HL-60 (cell line): ENCODE results near the gene HSP90AA1.
"Not testable (repeated sequence)": the region's sequence is repeated elsewhere in the genome, so short reads cannot be mapped to it uniquely, and the experiment has no call there.

Experiments used
- DNase-seq, 2 experiments: peaks; one replicate each; pipeline ENCODE4 v3.0.0-alpha.2; 2010 to 2020; ENCODE audit warnings: low read depth in 1 of 2, low spot score in 1 of 2
- H3K27ac ChIP-seq: fragments of 250-450 bp; sonication (Bioruptor Pico); replicated peaks from 2 replicates; pipeline ENCODE4 v1.5.1; 2020; ENCODE audit warnings: mild to moderate bottlenecking, moderate library complexity
- H3K27me3 ChIP-seq: fragments of 250-450 bp; sonication (Bioruptor Pico); 2 replicates; pipeline ENCODE4 v1.5.1; 2021; ENCODE audit warnings: mild to moderate bottlenecking, moderate library complexity; ENCODE audit not compliant: insufficient read depth, poor library complexity, severe bottlenecking
- H3K4me3 ChIP-seq: replicated peaks from 2 replicates; pipeline ENCODE4 v1.5.1; 2011; ENCODE audit warnings: mild to moderate bottlenecking, control low read depth, low read length; ENCODE audit not compliant: insufficient read depth
- CTCF ChIP-seq: IDR thresholded peaks from one replicate; pipeline ENCODE4 v1.5.1; 2011; ENCODE audit warnings: low read length, control low read depth, inconsistent platforms; ENCODE audit not compliant: insufficient read depth
- GABPA ChIP-seq: IDR thresholded peaks from 2 replicates; pipeline ENCODE4 v1.6.1; 2012; ENCODE audit warnings: low read depth
- POLR2AphosphoS5 ChIP-seq: IDR thresholded peaks from 2 replicates; pipeline ENCODE4 v1.6.1; 2012; ENCODE audit warnings: low read depth
- REST ChIP-seq: IDR thresholded peaks from 2 replicates; pipeline ENCODE4 v1.6.1; 2012; ENCODE audit warnings: low read depth; ENCODE audit not compliant: insufficient replicate concordance
- SPI1 ChIP-seq: IDR thresholded peaks from 2 replicates; pipeline ENCODE4 v1.6.1; 2012; ENCODE audit warnings: low read depth, mild to moderate bottlenecking, borderline replicate concordance
- long read RNA-seq: library from polyadenylated mRNA; unstranded; transcript quantifications from one replicate; pipeline ENCODE4 v2.0.0, GENCODE V29; 2020

HSP90AA1 gene
- long read RNA-seq, transcript HSP90AA1-201 (11 exons, 3,379 nt): major isoform, 11 of 165 reads
- long read RNA-seq, partial matches to known transcripts: 146 of 165 reads
- long read RNA-seq, other reads (novel, unspliced or antisense): 7 of 165 reads

- Histone ChIP-seq H3K27me3 (no peaks in the 10 kb centered on the region), H3K27ac (peak within 1 kb of the TSS; percentile 96), H3K4me3 (peak within 1 kb of the TSS; percentile 62)
- TF ChIP-seq REST: peak; percentile 54
- TF ChIP-seq POLR2AphosphoS5: peak; percentile 98
- TF ChIP-seq GABPA: no peak; the same call in 1 of the 2 replicates
- peak; percentile 89 to 92 for DNase-seq
Measured at GRCh38 chr14:102086972-102087761, at the start of gene HSP90AA1. Gene HSP90AA1 (minus strand): TSS chr14:102087044. CDS start chr14:102086378, 666 bp downstream.

GRCh38 chr14:102135456-102135855 is 48.6 kb upstream of the HSP90AA1 start:
- H3K27ac ChIP-seq, H3K4me3 ChIP-seq: not testable (repeated sequence)

GRCh38 chr14:102134719-102135118 is 47.9 kb upstream of the HSP90AA1 start:
- H3K4me3 ChIP-seq, DNase-seq: not testable (repeated sequence)

More at GRCh38 chr14:102135456-102135855, 48.6 kb upstream of the HSP90AA1 start:
- not testable (repeated sequence) for DNase-seq, H3K27me3 ChIP-seq

GRCh38 chr14:102134021-102134420 is 47.2 kb upstream of the HSP90AA1 start:
- not testable (repeated sequence) for H3K27me3 ChIP-seq, DNase-seq, H3K27ac ChIP-seq, H3K4me3 ChIP-seq

More at GRCh38 chr14:102134719-102135118, 47.9 kb upstream of the HSP90AA1 start:
- not testable (repeated sequence) for H3K27ac ChIP-seq, H3K27me3 ChIP-seq

GRCh38 chr14:102131741-102132140 is 44.9 kb upstream of the HSP90AA1 start:
- no peak for TF ChIP-seq CTCF
- TF ChIP-seq GABPA: no peak
- TF ChIP-seq POLR2AphosphoS5: no peak
- Histone ChIP-seq H3K27ac (no peak overlapping the region), H3K4me3 (no peak overlapping the region), H3K27me3 (no peaks in the 10 kb centered on the region)
- no peak for DNase-seq

GRCh38 chr14:102126807-102127455 is 40.1 kb upstream of the HSP90AA1 start:
- TF ChIP-seq GABPA (no peak), SPI1 (no peak), REST (no peak), POLR2AphosphoS5 (no peak), CTCF (no peak)
- no peak overlapping the region for H3K4me3 ChIP-seq
- no peak overlapping the region for H3K27ac ChIP-seq
- no peaks in the 10 kb centered on the region for H3K27me3 ChIP-seq
- DNase-seq: no peak
